Left renal cortex interstitium (tissue), 4 donors: ENCODE data around the gene LAMC1. TPM values are rescaled to one million over a fixed set of nuclear protein-coding genes. Genes with fewer than 3 reads are reported as not detected.
"Not testable (repeated sequence)": the region's sequence is repeated elsewhere in the genome, so short reads cannot be mapped to it uniquely, and the experiment has no call there.

Experiments used
- DNase-seq, 4 donors: peaks; one replicate each; pipeline ENCODE4 v3.0.0-alpha.2; 2013; ENCODE audit warnings: low read depth in 4 of 4, low spot score in 2 of 4, missing footprints in 1 of 4
- polyA plus RNA-seq, 4 donors: library from polyadenylated mRNA; unstranded; fragments of 120-200 nt; gene quantifications; one replicate each; pipeline ENCODE4 v1.2.1, GENCODE V29; 2013; ENCODE audit not compliant: insufficient read length in 4 of 4

Gene LAMC1
- polyA plus RNA-seq, 4 donors = 240 to 302 (median 291) TPM

DNA sequence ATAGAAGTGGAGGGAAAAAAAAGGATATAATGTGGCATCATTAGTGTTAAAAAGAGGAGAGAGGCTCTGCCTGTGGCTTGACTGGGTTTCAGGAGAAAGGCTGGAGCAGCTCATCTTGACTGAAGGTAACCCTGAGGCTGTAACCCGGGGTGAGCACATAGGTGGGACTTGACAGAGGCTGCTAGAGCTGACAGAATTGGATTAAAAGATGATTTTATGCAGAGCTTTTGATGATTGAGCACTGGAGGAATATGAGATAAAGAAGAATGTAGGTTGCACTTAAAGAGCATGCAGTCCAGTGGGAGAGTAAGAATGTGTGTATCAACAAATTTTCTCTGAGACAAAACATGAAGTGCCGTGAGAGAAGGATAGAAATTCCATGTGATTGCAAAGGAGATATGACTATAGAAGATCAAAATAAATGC lies 17.3 kb downstream of the LAMC1 start:
- no peak for DNase-seq

DNA sequence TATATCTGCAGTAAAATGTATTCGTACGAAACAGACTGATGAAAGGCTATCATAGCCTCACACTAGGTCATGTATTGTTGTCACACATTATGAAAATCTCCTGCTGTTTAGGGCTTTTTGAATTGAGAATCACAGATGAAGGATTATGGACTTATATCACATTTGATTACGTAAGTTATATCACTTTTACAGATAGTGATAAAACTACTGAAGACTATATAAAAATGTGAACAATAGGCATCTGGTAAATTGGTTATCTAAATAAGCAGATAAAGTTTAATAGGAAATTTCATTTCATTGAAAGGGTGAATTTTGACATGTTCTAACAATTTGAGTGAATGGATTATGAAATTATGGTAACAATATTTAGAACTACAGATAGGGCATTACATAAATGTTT lies 20.0 kb downstream of the LAMC1 start:
- no peak for DNase-seq

DNA sequence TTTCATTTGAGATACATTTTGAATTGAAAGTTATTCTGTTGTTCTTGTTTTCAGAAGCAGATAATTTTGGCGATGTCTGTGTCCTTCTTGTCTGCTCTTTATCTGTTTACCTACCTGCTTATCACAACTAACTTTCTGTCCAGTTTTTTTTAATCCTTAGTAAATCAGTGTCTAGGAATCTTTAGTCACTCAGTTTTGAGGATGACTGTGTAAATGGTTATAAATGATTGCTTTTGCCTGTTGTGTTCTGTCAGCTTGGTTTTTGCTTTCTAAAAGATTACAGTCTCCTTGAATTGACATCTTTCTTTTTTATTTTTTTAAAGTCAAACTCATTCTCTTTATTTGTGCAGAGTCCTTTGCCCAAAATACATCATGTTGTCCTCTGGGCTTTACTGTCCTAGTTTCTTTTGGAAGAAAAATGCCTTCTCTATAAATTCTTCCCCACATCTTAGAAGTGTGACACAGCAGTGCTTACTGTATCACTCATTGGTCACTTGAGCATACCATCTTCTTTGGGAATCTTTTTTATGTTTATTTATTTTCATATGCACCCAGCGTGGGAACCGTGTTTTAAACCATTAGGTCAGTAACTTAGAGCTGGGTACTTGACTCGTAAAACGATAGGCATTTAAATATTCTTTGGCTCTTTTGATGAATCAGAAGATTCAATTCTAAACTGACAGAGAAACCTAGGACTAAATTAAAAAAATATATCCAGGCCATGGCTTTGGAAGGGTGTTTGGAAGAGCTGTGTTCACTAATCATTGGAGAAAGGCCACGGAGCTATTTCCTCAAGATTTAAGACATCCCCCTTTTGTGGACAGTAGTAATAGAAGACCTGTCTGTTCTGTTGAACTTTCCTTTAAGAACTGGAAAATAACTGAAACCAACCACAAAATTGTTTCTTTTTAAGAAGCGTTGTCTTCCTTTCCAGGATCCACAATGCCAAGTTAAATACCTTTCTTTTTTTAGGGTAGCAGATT lies 20.9 kb downstream of the LAMC1 start:
- DNase-seq = no peak

DNA sequence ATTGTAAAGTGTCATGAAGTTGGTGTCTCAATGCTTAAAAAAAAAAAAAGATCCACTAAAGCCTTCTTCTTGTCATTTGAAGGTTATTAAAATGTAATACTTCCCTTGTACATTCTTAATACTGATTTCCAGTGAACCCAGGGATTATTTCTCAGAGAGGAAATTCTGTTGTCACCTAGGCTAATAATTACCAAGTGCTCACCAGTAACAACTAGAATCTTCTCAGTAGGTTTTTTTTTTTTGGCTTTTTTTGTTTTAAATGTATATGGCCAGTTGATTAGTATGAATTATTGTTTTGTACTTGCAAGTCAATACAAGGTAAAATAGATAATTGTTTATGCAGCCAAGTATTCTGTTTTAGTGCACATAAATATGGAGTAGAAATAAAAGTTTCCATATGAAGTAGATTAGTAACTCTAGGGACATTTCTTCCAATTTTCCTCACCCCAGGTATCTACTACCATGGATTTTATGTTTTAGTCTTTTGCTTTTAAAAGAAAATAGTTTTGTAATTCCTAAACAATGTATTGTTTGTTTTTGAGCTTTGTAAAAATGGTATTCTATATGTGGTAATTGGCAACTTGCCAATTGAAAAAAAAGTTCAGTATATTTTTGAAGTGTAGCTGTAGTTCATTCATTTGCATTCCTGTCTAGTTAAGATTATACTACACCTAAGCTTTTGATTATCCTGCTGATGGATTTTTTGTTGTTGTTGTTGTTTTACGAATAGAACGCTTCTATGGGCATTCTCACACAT lies 21.9 kb downstream of the LAMC1 start:
- no peak for DNase-seq

DNA sequence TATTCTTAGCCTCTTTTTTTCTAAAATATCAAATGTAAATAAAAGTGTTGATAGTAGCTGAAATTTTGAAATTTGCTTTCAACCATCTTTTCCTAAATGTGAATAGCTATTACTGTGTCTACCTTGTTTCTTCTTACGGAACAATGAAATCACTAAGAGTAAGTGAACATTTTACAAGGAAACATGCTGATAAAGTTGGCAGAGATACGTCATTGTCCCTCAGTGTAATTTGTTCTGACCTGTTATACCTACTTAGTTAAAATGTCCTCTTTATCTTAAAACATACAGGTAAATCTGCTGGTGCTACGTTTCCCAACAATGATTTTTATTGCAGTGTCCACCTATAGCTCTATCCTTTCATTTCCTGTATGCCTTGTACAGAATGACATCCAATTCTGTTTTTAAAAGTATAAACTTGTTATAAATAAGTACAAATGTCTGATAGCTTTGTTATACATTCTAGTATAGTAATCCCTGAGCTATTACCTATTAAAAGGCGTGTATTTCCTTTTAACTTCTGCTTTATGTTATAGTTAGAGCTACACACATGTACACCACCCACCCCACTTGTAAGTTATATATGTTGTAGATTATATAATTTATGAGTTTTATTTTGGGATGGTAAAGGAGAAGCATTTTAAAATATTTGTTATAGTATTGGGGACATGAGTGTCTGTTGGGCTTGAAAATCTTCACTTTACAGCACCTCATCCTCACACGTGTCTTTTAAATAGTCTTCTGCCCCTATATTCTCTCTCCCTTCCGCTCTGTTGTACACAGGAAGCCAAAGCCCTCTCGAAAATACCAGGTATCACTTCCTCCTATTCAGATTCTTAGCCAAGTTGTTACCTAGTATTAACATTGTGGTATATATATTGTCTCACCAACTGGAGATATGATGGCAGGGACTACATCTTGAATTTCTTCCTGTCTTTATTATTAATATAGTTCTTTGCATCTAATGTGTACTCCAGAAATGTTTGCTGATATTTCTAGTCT lies 25.2 kb downstream of the LAMC1 start:
- no peak for DNase-seq

DNA sequence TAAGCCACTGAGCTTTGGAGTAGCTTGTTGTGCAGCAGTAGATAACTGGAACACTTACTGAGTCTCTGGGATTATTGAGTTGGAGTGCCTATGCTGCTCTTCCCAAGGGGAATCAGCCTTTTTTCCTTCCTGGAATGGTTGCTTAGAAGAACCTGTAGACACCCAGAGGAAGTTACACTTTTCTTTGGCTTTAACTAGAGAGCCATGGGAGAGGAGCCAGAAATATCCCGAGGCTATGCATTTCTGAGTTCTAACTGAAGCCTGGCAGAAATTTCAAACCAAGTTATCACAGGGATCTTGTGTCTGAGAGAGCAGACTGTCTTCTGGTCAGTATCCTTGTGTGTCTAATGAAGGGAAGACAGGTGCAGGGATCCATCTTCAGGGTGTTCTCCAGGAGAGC lies 28.3 kb downstream of the LAMC1 start:
- no peak for DNase-seq

DNA sequence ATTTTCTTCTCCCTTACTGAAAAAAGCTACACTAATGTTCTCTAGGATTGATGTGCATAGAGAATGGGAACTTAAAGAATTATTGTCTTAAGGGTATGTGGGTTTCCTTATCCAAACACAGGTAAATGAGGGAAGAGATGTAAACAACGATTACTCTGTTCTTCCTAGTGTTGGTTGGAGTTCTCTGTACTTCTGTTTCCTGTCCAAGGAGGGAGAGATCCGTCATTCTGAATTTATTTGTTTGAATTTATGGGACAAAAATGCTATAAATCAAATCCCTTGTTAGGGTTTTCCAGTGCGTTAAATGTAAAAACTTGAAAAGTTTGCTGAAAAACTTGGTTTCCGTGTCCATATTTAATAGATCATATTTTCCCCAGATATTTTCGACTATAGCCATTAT lies 29.6 kb downstream of the LAMC1 start:
- DNase-seq = no peak

DNA sequence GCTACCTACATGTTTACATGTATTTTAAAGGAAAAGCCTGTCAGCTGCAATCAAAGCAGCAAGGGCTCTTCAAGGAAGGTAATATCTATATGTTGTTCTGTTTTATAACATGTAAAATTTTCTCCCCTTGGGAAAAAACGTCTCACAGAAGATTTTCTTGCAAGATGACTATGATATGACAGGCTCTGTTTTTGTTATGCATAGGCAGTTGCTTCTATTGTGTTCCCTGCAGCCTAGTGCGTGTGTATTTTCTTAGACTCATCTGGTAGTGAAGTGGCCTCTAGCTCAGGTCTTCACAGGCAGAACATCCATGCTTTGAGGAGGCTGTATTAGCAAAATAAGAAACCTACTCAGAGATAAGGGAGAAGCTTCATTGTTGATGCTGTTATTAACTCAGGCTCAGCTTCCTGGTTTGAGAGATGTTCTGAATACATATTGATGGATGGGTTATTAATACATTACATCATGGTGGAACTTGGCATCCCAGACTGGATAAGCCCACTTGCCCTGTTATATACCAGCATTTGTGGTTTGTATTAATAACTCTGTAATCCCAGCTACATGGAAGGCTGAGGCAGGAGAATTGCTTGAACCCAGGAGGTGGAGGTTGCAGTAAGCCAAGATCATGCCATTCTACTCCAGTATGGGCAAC lies 35.8 kb downstream of the LAMC1 start:
- no peak for DNase-seq

DNA sequence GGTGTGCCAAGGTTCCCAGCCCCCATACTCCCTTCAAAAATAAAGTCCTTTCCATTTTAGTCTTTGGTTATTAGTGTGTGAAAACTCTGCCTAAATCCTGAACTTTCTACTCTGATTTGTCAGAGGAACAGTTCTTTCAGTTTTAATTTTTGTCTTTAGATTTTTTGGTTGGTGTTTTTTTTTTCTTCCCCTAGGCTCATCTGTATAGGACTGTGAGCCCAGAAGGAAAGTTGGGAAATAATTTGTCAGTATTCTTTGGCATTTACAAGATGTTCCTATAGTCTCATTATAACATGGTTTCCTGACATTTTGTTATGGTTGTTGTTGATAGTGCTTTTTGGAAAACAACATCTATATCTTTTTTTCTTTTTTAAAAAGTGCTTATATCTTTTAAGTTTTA lies 38.0 kb downstream of the LAMC1 start:
- no peak for DNase-seq

DNA sequence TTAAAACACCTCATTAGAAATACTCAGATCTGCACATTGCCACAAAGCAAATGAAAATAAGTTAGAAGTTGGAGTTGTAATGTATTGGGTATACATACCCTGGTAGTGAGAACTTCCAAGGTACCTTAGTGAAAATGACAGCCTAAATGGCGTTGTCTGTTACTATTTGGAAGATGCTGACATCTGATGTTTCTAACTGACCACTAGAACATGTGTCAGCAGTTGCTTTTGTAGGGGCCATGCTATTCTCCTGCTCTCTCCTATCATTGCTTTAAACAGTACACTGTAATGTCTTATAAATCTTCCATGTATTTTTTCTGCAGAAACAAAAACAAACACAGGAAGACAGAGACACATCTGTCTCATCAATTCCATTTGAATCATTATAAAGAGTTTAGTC lies 40.1 kb downstream of the LAMC1 start:
- DNase-seq = no peak

DNA sequence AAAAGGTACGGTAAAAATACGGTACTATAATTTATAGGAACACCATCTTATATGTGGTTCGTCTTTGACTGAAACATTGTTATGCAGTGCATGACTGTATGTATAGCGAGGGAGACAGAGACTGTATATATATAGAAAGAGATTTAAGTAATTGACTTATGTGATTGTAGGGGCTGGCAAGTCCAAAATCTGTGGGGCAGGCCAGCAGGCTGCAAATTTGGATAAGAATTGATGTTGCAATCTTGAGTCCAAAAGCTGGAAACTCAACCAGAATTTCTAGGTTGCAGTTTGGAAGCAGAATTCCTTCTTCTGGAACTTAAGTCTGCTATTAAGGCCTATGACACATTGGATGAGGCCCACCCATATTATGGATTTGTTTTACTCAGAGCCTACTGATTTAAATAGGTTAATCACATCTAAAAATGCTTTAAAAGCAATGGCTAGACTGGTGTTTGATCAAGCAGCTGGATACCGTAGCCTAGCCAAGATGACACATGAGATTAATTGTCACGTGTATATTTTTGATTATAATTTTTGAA lies 42.0 kb downstream of the LAMC1 start:
- DNase-seq = no peak

DNA sequence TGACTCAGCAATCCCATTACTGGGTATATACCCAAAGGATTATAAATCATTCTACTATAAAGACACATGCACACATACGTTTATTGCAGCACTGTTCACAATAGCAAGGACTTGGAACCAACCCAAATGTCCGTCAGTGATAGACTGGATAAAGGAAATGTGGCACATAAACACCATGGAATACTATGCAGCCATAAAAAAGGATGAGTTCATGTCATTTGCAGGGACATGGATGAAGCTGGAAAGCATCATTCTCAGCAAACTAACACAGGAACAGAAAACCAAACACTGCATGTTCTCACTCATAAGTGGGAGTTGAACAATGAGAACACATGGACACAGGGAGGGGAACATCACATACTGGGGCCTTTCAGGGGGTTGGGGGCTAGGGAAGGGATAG lies 43.2 kb downstream of the LAMC1 start:
- DNase-seq = not testable (repeated sequence)

DNA sequence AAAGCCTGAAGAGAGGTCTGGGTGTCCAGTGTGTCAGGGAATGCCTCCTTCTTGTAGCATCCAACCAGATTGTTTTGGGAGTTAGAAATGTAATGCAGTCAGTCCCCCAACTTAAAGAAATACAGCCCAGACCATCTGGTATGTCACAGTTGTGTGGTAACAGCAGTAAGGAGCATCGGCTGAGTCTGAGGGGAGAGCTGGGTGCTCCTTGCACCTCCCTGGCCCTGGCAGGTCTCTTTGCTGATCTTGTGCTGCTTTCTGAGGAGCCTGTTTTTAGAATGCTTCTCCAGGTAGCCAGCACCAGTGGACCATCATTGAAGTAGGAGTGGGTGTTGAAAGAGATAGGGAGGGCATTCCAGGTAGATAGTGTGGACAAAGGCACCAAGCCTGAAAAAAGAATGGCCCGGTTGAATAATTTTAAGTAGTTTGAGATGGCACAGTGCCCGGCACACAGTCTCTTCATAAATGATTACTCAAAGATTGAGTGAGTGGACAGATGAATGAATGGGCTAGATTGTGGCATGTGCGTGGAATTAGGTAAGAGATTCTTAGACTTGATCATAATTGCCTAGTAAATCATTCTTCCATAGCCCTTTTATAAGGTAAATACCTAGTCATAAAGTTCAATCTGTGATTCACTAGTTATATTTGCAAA lies 46.5 kb downstream of the LAMC1 start:
- no peak for DNase-seq

DNA sequence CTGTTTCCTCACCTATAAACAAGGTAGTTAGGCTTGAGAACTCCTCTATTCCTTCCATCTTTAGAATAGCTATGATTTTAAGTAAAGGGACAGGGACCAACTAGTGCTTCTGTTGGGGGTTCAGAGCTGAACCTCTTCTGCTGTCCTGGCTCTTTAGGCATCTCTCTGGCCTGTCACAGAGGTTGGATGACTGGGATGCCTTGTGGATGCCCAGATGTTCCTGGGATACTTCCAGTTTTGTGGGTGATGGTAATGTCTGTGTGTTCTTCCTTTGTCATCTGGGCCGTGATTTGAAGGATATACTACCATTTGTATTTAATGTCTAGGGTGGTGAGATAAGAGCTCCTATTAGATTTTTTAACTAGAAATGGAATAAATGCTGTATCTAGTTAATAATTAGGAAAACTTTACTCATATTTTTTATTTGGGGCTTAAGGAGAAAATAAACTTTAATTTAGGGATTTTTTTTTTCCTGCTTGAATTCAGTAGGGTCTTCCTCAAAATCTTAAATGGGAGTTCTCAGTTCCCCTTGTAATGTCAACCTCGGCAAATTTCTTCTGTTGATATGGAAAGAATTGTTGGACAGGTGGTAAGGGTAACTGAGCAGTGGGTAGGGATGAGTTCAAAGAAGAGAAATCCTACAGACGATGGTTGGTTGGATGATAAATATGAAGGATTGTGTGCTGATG lies 47.2 kb downstream of the LAMC1 start:
- DNase-seq = no peak

DNA sequence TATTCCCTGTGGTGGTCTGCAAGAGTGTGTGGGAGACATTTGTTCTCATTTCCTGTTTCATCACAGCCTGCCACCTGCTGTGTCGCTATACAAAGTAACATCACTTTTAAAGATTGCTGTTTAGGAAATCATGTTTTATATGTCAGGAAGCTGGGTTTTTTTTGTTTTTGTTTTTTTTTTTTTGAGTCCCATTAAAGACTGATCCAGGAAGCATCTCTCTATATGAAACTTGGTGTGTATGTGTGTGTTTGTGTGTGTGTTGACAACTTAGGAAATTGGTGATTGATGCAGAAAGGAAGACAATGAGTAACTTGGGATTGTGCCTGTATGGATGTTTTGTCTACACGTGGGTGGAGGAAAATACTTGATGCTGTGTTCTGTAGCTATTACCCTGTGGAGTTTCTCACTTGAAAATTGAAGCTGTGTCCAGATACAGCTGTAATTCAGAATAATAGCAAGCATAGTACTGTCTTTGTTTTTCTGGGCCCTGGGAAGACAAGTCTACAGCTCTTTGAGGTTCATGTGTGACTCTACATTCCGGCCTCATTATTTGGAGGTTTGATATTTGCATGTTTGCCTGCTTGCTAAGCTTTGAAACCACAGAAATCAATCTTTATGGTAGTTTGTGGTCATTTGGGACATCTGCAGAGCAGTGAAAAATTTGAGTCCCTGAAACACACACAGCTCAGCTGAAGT lies 47.9 kb downstream of the LAMC1 start:
- DNase-seq = no peak

DNA sequence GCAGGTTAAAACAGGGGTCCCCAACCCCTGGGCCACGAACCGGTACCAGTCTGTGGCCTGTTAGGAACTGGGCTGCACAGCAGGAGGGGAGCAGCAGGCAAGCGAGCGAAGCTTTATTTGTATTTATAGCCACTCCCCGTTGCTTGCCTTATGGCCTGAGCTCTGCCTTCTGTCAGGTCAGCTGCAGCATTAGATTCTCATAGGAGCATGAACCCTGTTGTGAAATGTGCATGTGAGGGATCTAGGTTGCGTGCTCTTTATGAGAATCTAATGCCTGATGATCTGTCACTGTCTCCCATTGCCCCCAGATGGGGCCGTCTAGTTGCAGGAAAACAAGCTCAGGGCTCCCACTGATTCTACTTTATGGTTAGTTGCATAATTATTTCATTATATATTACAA lies 49.4 kb downstream of the LAMC1 start:
- DNase-seq = not testable (repeated sequence)

DNA sequence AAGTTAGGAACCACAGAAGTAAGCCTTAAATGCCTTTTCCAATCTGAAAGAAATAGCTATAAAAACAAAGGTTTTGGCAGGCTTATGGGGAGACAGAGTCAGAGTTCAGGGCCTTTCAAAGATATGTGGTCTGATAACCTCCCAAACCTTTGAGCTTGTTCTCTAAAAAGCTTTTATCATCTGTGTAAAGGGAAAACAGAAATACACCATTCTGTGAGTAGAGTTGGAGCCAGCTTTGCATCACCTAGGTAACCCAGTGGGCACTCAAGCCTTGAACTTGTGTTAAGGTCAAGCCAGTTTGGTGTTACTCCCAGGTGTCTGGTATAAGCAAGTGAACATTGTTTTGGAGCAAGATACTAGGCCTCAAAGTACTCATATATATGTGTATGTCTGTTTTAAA lies 50.1 kb downstream of the LAMC1 start:
- no peak for DNase-seq

DNA sequence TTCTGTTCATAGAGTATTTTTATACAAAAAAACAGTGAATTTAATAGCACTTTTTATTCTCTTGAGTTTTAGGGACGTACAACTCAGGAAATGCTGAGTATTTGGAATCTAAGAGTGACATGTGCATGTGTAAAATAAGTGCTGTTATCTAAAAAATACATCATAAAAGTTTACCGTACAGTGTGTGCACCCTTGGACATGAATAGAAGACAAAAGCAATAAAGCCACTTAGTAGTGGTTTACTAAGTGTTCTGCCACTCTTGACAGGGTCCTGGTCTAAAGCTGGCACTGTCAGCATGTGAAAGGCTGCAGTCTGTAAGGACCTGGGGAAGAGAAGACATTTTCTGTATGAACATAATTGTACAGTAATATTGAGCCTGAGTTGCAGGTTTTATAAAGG lies 51.0 kb downstream of the LAMC1 start:
- no peak for DNase-seq
